SK-N-SH (cell line): ENCODE results near the gene TGFBR3. TPM values are rescaled to one million over a fixed set of nuclear protein-coding genes. Genes with fewer than 3 reads are reported as not detected.

ENCODE experiments used
- CTCF ChIA-PET: fragments of 300-600, 350-600 bp; formaldehyde crosslinking; extraction: SDS; loops from one replicate; lab custom pipeline; 2021; lab: Yijun Ruan, JAX
- POLR2A ChIA-PET: fragments of 350-600 bp; sonication (Branson Sonifier 250); formaldehyde crosslinking; extraction: SDS; loops from one replicate; lab custom pipeline; 2020; ENCODE audit warnings: antibody characterized with exemption, inconsistent platforms; lab: Yijun Ruan, JAX
- DNase-seq: peaks from one replicate; pipeline ENCODE4 v3.0.0; 2012
- H2AFZ ChIP-seq: fragments of 200-600 bp; sonication (generic); 2 replicates; pipeline ENCODE4 v1.8.1; 2016; ENCODE audit warnings: antibody characterized with exemption, mild to moderate bottlenecking, low read depth
- H3F3A ChIP-seq: fragments of 200-600 bp; sonication (generic); replicated peaks from 2 replicates; pipeline ENCODE3; 2016; ENCODE audit warnings: antibody characterized with exemption, mild to moderate bottlenecking; ENCODE audit not compliant: insufficient read depth
- H3K27ac ChIP-seq, 2 experiments: fragments of 200-500 bp in 1 of 2; fragments of 200-600 bp in 1 of 2; sonication (Bioruptor generic) in 1 of 2; sonication (generic), shearing (Covaris generic) in 1 of 2; 2 replicates each; pipeline versions ENCODE4 v1.5.1 to v1.6.1; 2014 to 2016; ENCODE audit warnings: low read depth in 2 of 2, inconsistent platforms in 1 of 2, low read length in 1 of 2, mild to moderate bottlenecking in 1 of 2, mixed read lengths in 1 of 2
- H3K27me3 ChIP-seq: fragments of 200-600 bp; sonication (generic), shearing (Covaris generic); 2 replicates; pipeline ENCODE4 v1.6.1; 2016; ENCODE audit warnings: mixed run types; ENCODE audit not compliant: insufficient read depth
- H3K36me3 ChIP-seq, 2 experiments: fragments of 200-500 bp in 1 of 2; fragments of 200-600 bp in 1 of 2; sonication (Bioruptor generic) in 1 of 2; sonication (generic) in 1 of 2; replicated peaks in 1 of 2; 2 replicates each; pipeline versions ENCODE3 to v1.5.1; 2014 to 2016; ENCODE audit warnings: low read length in 1 of 2, mild to moderate bottlenecking in 1 of 2; ENCODE audit not compliant: insufficient read depth in 2 of 2, control insufficient read depth in 1 of 2
- H3K4me1 ChIP-seq, 2 experiments: fragments of 200-500 bp in 1 of 2; fragments of 200-600 bp in 1 of 2; sonication (Bioruptor generic) in 1 of 2; sonication (generic), shearing (Covaris generic) in 1 of 2; 2 replicates each; pipeline versions ENCODE4 v1.5.1 to v1.6.1; 2014 to 2016; ENCODE audit warnings: low read depth in 1 of 2, low read length in 1 of 2, mixed run types in 1 of 2; ENCODE audit not compliant: insufficient read depth in 2 of 2, control insufficient read depth in 1 of 2
- H3K4me2 ChIP-seq: fragments of 200-600 bp; sonication (generic), shearing (Covaris generic); 2 replicates; pipeline ENCODE4 v1.6.1; 2017; ENCODE audit warnings: mixed run types
- H3K4me3 ChIP-seq, 2 experiments: fragments of 200-500 bp in 1 of 2; fragments of 200-600 bp in 1 of 2; sonication (Bioruptor generic) in 1 of 2; sonication (generic), shearing (Covaris generic) in 1 of 2; 2 replicates each; pipeline versions ENCODE4 v1.5.1 to v1.8.1; 2014 to 2016; ENCODE audit warnings: low read depth in 2 of 2, inconsistent platforms in 1 of 2, low read length in 1 of 2, mild to moderate bottlenecking in 1 of 2, mixed read lengths in 1 of 2, moderate library complexity in 1 of 2
- H3K79me2 ChIP-seq: fragments of 200-600 bp; sonication (generic); 2 replicates; pipeline ENCODE4 v1.8.1; 2017; ENCODE audit warnings: mild to moderate bottlenecking; ENCODE audit not compliant: insufficient read depth
- H3K9ac ChIP-seq: fragments of 200-600 bp; sonication (generic); 2 replicates; pipeline ENCODE4 v1.6.1; 2017; ENCODE audit warnings: mixed run types
- H3K9me2 ChIP-seq: fragments of 200-600 bp; sonication (generic); 2 replicates; pipeline ENCODE4 v1.6.1; 2017; ENCODE audit warnings: mixed run types
- H3K9me3 ChIP-seq: fragments of 200-600 bp; sonication (generic); 2 replicates; pipeline ENCODE4 v1.6.1; 2017; ENCODE audit warnings: mixed run types, mild to moderate bottlenecking, moderate library complexity
- H4K20me1 ChIP-seq: fragments of 200-600 bp; sonication (generic); 2 replicates; pipeline ENCODE4 v1.6.1; 2017; ENCODE audit warnings: mild to moderate bottlenecking, mixed run types; ENCODE audit not compliant: insufficient read depth
- ELF1 ChIP-seq: IDR thresholded peaks from 2 replicates; pipeline ENCODE4 v1.4.0; 2012
- EP300 ChIP-seq, 2 experiments: IDR thresholded peaks; 2 replicates each; pipeline versions ENCODE4 v1.4.0 to v1.6.1; 2012; ENCODE audit warnings: borderline replicate concordance in 1 of 2, low read depth in 1 of 2, low read length in 1 of 2
- EZH2phosphoT487 ChIP-seq: fragments of 200-600 bp; sonication (generic); IDR thresholded peaks from 2 replicates; pipeline ENCODE4 v1.6.1; 2017; ENCODE audit warnings: low read depth, mixed run types, mild to moderate bottlenecking, antibody characterized with exemption, moderate library complexity, borderline replicate concordance
- FOXJ3 ChIP-seq: sonication (generic); formaldehyde crosslinking; IDR thresholded peaks from 2 replicates; pipeline ENCODE4 v1.5.1; 2020; ENCODE audit warnings: mild to moderate bottlenecking, missing genetic modification reagents
- GABPA ChIP-seq: IDR thresholded peaks from 2 replicates; pipeline ENCODE4 v1.4.0; 2012; ENCODE audit warnings: low read depth, mild to moderate bottlenecking
- GATA2 ChIP-seq: sonication (generic); formaldehyde crosslinking; IDR thresholded peaks from 2 replicates; pipeline ENCODE4 v1.5.0; 2020; ENCODE audit warnings: mild to moderate bottlenecking, missing genetic modification reagents
- MEF2A ChIP-seq: IDR thresholded peaks from 2 replicates; pipeline ENCODE4 v1.4.0; 2012; ENCODE audit warnings: low read depth, borderline replicate concordance
- POLR2AphosphoS5 ChIP-seq: IDR thresholded peaks from 2 replicates; pipeline ENCODE4 v1.6.1; 2012; ENCODE audit warnings: low read depth, low read length
- RAD21 ChIP-seq: IDR thresholded peaks from 2 replicates; pipeline ENCODE4 v1.6.1; 2012; ENCODE audit warnings: mild to moderate bottlenecking, low read length
- RCOR1 ChIP-seq: fragments of 150-350 bp; IDR thresholded peaks from 2 replicates; pipeline ENCODE4 v1.6.1; 2017; ENCODE audit warnings: antibody characterized with exemption, low read length
- REST ChIP-seq: IDR thresholded peaks from 2 replicates; pipeline ENCODE4 v1.6.1; 2012; ENCODE audit warnings: mild to moderate bottlenecking, low read depth, low read length, moderate library complexity
- RFX5 ChIP-seq: IDR thresholded peaks from 2 replicates; pipeline ENCODE4 v1.6.1; 2012; ENCODE audit warnings: mild to moderate bottlenecking, improper control_type of control experiment, low read length
- RXRA ChIP-seq: IDR thresholded peaks from 2 replicates; pipeline ENCODE4 v1.4.0; 2012; ENCODE audit warnings: low read depth, mild to moderate bottlenecking, borderline replicate concordance
- SIN3A ChIP-seq: IDR thresholded peaks from 2 replicates; pipeline ENCODE4 v1.6.1; 2012; ENCODE audit warnings: low read depth, mild to moderate bottlenecking, low read length, moderate library complexity, borderline replicate concordance
- TAF1 ChIP-seq: IDR thresholded peaks from 2 replicates; pipeline ENCODE4 v1.6.1; 2012; ENCODE audit warnings: low read depth, mild to moderate bottlenecking, low read length, moderate library complexity, borderline replicate concordance
- TCF12 ChIP-seq: IDR thresholded peaks from 2 replicates; pipeline ENCODE4 v1.4.0; 2012
- TEAD4 ChIP-seq: IDR thresholded peaks from 2 replicates; pipeline ENCODE4 v1.4.0; 2012; ENCODE audit warnings: mild to moderate bottlenecking, borderline replicate concordance; ENCODE audit not compliant: insufficient read depth
- USF2 ChIP-seq: fragments of 150-350 bp; IDR thresholded peaks from 2 replicates; pipeline ENCODE4 v1.6.1; 2017; ENCODE audit warnings: antibody characterized with exemption, low read length, low read depth, borderline replicate concordance
- ZBTB33 ChIP-seq: IDR thresholded peaks from 2 replicates; pipeline ENCODE4 v1.4.0; 2012; ENCODE audit warnings: low read depth, borderline replicate concordance
- WGBS: methylation state at CpG from one replicate; pipeline ENCODE4 v1.1.6; 2017; ENCODE audit warnings: low lambda C conversion rate; 5-methylcytosine and 5-hydroxymethylcytosine counted together
- polyA plus RNA-seq, 3 experiments: library from polyadenylated mRNA; depleted of rRNA; stranded (reverse); fragments of >200 nt; gene quantifications; 2 replicates each; pipeline ENCODE4 v1.2.3, GENCODE V29; 2012
- TF ChIP-seq, protein P1 (sequence below): IDR thresholded peaks from 2 replicates; pipeline ENCODE4 v1.4.0; 2012; ENCODE audit warnings: low read depth

TGFBR3 gene
- polyA plus RNA-seq, 1 of the 3 experiments (the other 2 are of a cell fraction), result 0.07 TPM

- H3K36me3 ChIP-seq, result no peaks in the 10 kb centered on the region
- H3F3A ChIP-seq, result no peaks in the 10 kb centered on the region
- DNase-seq, result no peak
- H3K4me3 ChIP-seq, result no peak overlapping the region
- TF ChIP-seq TAF1, result no peak
- no peak for TF ChIP-seq FOXJ3 (CRISPR knock-in tag)
- no peak for TF ChIP-seq TCF12
- TF ChIP-seq TEAD4, result no peak
- no peak for TF ChIP-seq RXRA
- TF ChIP-seq POLR2AphosphoS5, result no peak
- no peak for TF ChIP-seq ELF1
- TF ChIP-seq SIN3A, result no peak
- no peak for TF ChIP-seq GABPA
- TF ChIP-seq, all 33 proteins: peak for 0
- H3K4me1 ChIP-seq, result no peaks in the 10 kb centered on the region
- POLR2A ChIA-PET, result no interaction called here
- H4K20me1 ChIP-seq, result no peaks in the 10 kb centered on the region
- no peak overlapping the region for H3K9ac ChIP-seq
- H3K79me2 ChIP-seq, result no peaks in the 10 kb centered on the region
- H3K9me2 ChIP-seq, result no peaks in the 10 kb centered on the region
- CTCF ChIA-PET, result no interaction called here
- no peak overlapping the region for H3K4me2 ChIP-seq
- H3K27me3 ChIP-seq, result peaks cover 11% of the 10 kb centered on the region; the same call in 1 of the 2 replicates
- no peak overlapping the region for H3K27ac ChIP-seq
- no peaks in the 10 kb centered on the region for H3K9me3 ChIP-seq
- 22% methylated on average over 6 of the region's 6 CpGs for WGBS
- H2AFZ ChIP-seq, result no peak overlapping the region
These were observed 140.9 kb downstream of the TGFBR3 start for GRCh38 chr1:91744953-91745639.

- CTCF ChIA-PET, result no interaction called here
- DNase-seq, result no peak
- Histone ChIP-seq H3K79me2 (no peaks in the 10 kb centered on the region), H3K36me3 (no peaks in the 10 kb centered on the region), H3K9me3 (no peaks in the 10 kb centered on the region), H3K9ac (no peak overlapping the region), H3K4me2 (no peak overlapping the region), H3K27me3 (peaks cover 11% of the 10 kb centered on the region; the same call in 1 of the 2 replicates), H2AFZ (no peak overlapping the region), H3F3A (no peaks in the 10 kb centered on the region), H3K27ac (no peak overlapping the region), H4K20me1 (no peaks in the 10 kb centered on the region), H3K4me1 (no peaks in the 10 kb centered on the region), H3K4me3 (no peak overlapping the region), H3K9me2 (no peaks in the 10 kb centered on the region)
- WGBS, result 3% methylated on average over 4 of the region's 4 CpGs
- POLR2A ChIA-PET, result no interaction called here
- no peak for TF ChIP-seq REST
- TF ChIP-seq, protein P1, sequence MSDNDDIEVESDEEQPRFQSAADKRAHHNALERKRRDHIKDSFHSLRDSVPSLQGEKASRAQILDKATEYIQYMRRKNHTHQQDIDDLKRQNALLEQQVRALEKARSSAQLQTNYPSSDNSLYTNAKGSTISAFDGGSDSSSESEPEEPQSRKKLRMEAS, result no peak
- no peak for TF ChIP-seq SIN3A
- TF ChIP-seq RCOR1, result no peak
- no peak for TF ChIP-seq EZH2phosphoT487
- no peak for TF ChIP-seq GATA2 (CRISPR knock-in tag)
- TF ChIP-seq TEAD4, result no peak
- TF ChIP-seq RAD21, result no peak
- no peak for TF ChIP-seq ZBTB33
- no peak for TF ChIP-seq USF2
- TF ChIP-seq EP300 (IDR thresholded peaks at IDR 0.05; ENCODE audit: borderline replicate concordance in 1 of 2, low read depth in 1 of 2, low read length in 1 of 2), result no peak
- no peak for TF ChIP-seq ELF1
- no peak for TF ChIP-seq MEF2A
- no peak for TF ChIP-seq RFX5
These were observed 143.1 kb downstream of the TGFBR3 start for GRCh38 chr1:91742848-91743292.
